Stromal cell of bone marrow (primary cell): ENCODE data around the gene RASAL2.
A peak's percentile ranks its signal among the peaks of the same experiment; 100 is the strongest.
"Not testable (repeated sequence)": the region's sequence is repeated elsewhere in the genome, so short reads cannot be mapped to it uniquely, and the experiment has no call there.

Experiments
- DNase-seq: peaks from one replicate; pipeline ENCODE4 v3.0.0-alpha.2; 2012; ENCODE audit warnings: low read depth

The RASAL2 gene

DNA sequence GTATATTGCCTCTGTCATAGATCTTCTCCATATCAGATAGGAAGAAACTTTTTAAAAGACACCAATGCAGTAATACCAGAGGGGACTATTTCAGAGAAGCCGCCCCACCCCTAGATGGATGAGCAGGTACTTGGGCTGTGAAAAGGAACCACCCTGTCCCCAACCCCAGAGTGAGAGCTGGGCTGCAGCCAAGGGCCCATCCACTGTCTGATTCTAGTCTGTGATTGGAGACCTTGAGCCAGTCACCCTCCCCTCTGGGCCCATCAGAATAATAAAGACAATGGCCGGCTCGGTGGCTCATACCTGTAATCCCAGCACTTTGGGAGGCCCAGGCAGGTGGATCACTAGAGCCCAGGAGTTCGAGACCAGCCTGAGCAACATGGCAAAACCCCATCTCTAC lies 397.8 kb downstream of the RASAL2 start:
- no peak for DNase-seq

DNA sequence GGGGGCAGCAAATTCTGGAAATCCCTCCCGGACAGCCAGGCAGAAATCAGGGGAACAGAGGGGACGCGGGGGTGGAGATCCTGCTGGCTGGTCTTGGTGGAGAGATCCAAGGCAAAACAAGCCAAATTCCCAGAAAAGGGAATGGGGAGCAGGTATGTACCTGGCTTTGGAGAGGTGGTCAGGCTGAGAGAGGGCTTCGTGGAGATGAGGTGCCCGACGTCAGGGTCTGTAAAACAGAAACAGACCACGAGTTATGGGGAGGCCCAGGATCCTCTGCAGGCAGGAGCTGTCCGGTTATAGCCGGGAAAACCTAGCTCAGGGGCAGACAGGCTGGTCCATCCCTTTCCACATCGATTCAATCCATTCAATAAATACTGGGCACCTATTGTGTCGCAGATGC lies 398.4 kb downstream of the RASAL2 start:
- no peak for DNase-seq

DNA sequence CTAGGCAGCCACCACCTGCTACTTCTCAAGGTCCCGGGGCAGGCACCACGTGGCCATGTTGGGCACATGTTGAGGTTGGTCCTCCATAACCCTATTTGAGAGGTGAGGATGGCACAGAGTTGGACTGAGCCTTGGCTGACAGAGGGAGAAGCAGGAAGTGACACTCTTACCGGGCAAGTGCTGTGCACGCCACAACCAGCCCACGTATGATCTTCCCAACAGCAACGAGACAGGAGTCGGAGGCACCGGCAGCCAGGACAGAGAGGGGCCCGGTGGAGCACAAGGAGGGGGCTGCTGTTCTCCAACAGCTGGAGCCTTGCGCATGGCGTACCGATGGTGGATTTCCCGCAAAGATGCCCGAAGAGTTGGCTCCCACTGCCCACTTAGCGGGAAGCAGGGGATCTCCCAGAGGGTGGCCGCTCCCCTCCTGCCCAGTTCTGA lies 399.4 kb downstream of the RASAL2 start:
- DNase-seq, result no peak

- no peak for DNase-seq
Measured at GRCh38 chr1:178494569-178494971, 400.7 kb downstream of the RASAL2 start.

GRCh38 chr1:178495158-178495557 lies 401.3 kb downstream of the RASAL2 start:
- no peak for DNase-seq

DNA sequence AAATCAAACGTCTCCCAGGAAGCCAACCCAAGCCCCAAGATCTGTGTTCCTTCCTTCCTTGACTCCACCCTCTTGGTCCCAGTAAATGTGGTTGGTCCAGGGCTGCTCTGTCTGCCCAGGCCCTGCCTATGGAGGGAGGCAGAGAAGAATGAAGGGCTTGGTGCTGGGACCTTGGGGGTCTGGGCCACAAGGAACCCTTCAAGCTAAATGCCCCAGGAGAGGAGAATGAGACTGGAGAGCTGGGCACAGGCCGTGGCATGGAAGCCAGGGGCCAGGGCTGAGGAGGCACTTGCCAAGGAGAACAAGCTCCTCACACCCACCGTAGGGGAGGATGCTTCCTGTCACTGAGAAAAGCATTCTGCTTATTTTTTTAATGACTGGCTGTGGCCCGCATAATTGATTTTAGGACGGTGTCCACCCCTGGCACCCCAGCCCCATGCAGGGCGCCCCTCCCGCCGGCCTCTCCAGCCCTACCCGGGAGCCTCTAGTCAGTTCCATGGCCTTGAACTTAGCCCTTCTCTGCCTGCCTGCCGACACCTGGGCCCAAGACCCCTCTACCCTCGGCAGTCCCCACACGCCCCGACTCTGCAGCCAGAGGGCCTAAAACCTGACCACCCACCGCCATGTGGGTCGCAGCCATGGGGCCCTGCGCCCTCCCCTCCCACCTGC lies 402.0 kb downstream of the RASAL2 start:
- no peak for DNase-seq

DNA sequence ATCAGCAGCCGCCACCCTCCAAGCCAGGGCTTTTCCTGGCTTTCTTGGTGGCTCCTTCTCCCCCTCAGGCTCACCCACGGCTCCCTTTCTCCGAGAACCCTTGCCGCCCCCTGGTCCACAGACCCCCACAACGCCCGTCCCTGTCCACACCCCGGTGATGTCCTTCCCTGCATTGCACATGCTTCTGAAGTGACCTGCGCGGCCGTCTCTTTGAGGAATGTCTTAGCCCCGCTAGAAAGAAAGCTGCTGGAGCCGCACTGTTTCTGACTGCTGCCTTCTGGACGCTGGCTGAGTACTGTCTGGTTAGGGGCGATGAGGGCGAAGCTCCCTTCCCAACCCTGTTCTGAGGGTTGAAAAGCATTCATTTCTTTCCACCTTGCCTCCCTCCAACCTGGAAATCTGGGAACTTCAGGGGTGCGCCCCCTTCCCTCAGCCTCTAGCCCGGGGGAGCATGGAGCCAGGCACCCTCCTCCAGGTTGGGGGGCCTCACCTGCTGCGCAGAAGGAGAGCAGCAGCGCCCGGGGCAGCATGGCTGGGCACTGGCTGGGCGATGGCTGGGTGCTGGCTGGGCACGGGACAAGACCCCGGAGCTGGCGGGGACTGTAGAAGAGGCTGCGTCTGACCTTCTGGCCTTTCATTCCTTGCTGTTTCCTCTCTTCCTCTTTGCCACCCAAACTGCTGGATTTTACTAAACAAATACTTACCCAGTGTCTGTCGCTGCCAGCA lies 402.7 kb downstream of the RASAL2 start, which contains the start of gene CLEC20A:
Gene CLEC20A, minus strand, starts transcription at position 555 of the 726 bp plus-strand sequence. Its CDS starts 25 bp downstream, at position 530.
- DNase-seq, result no peak

- DNase-seq, result no peak
Measured at GRCh38 chr1:178497903-178498478, 404.1 kb downstream of the RASAL2 start.

DNA sequence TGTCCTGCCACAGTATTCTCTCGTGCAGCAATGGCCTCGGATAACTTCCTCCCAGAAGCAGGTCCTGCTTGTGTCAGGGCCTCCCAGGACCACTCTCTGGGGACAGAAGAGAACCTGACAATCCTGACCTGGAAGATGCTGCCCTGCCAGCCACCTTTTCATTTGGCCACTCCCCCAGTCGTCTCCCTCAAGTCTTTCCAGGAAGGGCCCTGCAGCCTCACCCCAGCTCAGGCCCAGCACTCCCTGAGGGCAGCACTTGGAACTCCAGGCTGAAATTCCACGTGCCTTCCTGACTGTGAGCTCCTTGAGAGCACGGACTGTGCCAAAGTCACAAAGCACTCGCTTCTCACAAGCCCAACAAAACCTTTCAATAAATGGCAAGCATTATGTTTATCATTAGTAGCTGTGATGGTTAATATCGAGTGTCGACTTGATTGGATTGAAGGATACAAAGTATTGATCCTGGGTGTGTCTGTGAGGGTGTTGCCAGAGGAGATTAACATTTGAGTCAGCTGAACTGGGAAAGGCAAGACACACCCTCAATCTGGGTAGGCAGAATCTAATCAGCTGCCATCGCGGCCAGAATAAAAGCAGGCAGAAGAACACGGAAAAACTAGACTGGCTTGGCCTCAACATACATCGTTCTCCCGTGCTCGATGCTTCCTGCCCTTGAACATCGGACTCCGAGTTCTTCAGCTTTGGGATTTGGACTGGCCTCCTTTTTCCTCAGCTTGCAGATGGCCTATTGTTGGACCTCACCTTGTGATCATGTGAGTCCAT lies 405.2 kb downstream of the RASAL2 start:
- DNase-seq, result no peak

DNA sequence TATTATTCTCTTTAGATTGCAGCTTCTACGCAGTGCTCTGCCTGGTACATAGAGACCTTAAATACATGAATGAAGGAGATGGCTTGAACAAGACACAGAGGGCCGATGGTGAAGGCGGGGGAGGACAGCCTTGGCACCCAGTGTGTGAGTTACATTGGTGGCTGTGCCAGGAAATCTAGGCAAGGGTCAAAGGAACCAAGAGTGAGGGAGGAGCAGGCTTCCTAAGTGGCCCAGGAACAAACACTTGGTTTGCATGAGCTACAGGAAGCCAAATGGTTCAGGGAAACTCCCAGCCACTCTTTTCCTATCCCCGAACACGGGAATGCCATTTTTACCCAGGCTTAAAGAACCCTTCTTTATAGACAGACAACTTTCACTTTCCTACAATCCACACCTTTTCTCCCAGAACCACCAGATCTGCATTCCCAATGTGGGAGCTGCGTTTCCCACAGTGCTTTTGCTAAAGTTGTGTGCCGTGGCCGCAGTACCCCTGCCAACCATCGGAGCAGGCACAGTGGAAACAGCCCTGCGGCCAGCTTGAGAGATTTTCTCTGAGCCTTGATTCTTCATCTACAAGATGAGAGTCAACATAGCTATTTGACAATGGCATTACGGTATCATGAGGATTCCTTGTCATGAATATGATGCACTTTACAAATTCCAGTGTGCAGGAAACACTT lies 406.3 kb downstream of the RASAL2 start:
- no peak for DNase-seq

DNA sequence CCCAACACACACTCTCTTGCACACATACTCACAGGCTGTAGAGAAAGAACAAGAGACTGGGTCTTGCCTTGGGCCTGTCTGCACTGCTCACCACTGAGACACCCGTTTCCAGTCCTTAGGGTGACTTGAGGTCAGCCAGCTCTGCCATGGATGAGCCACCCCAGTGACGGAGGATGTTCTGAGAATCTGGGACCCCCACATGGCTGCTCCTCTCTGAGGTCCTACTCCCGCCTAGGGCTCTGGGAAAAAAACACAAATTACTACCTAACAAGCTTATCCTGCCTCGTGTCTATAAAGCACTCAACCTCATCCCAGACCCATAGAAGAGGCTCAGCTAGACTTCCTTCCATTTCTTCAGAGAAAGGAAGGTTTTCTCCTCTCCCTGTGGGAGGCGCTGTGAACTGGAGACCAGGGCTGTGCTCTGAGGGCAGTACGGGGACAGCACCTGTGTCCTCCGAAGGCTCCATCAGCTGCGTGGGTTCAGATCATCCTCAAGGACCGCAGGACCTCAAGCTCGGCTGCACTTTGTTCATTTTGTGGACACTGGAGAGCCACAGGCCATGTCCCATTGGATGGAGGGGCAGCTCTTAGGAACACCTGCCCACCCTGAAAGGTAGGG lies 407.1 kb downstream of the RASAL2 start:
- DNase-seq, result no peak

- DNase-seq, result peak; percentile 36
Measured at GRCh38 chr1:178501705-178502329, 407.9 kb downstream of the RASAL2 start.

- no peak for DNase-seq
Measured at GRCh38 chr1:178502330-178502714, 408.4 kb downstream of the RASAL2 start.

- no peak for DNase-seq
Measured at GRCh38 chr1:178502856-178503255, 409.0 kb downstream of the RASAL2 start.

GRCh38 chr1:178503316-178503715 lies 409.4 kb downstream of the RASAL2 start:
- DNase-seq, result not testable (repeated sequence)

- DNase-seq, result no peak
Measured at GRCh38 chr1:178503849-178504248, 409.9 kb downstream of the RASAL2 start.

DNA sequence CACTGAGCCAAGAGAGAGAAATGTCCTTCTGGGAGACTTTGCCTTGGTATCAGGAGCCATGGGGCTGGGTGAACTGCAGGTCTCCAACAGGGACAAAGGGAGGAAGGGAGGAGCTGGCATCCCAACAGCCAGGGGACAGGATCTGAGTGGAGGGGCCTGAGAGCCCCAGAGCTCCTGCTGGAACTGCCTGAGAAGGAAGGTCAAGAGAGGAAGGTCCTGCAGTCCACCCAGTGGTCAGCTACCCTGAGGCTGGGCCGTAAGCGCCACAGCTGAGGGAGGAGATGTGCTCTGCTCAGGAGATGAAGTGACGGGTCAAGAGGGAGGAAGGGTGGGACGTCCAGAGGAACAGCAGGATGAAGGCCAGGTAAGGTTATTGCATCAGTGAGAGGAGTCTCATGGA lies 410.4 kb downstream of the RASAL2 start:
- no peak for DNase-seq

GRCh38 chr1:178506177-178506576 lies 412.3 kb downstream of the RASAL2 start:
- DNase-seq, result no peak

GRCh38 chr1:178506669-178507068 lies 412.8 kb downstream of the RASAL2 start:
- no peak for DNase-seq

DNA sequence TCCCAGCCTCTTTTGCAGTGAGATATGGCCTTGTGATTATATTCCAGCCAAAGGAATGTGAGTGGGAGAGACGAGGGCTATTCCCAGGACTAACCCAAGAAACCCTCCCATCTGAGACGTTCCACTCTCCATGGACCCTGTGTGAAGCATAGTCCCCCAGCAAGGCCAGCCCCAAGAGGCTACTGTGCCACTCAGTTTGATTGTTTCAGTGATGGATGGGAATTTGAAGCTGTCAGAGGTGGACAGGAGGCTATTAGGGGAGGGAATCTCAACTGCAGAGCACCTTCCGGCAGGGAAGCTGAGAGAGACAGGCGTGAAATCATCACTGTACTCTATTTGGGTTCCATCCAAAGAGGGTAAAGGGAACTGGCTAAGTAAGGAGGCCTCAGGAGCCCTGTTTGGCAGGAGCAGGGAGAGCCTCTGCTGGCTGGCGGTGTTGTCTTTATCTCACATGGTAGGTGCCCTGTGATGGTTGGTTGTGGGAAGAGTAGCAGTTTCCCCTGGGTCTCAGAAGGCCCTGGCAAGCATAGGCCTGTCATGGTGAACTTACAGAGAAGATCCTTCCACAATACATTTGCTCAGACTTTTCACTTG lies 415.6 kb downstream of the RASAL2 start:
- no peak for DNase-seq

DNA sequence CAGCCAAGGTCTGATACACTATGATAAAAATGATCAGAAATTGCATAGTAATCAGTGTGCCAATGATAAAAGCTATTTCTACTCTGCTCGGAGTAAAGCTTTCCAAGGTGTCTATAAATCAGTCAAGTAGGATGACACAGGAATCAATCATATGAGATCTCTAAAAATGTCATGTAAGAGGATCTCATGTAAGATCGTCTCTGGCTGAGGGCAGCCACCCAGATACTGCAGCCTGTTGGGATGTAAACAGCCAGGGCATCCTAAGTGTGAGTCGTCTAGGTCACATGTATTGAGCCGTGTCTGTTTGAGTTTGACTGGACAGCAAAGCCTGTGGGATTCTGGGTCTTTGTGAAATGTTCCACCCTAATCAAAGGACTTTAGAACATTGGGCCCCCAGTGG lies 416.3 kb downstream of the RASAL2 start:
- DNase-seq, result no peak
